WTC11 (cell line): ENCODE data around the gene SEMA7A. TPM values are rescaled to one million over a fixed set of nuclear protein-coding genes. Genes with fewer than 3 reads are reported as not detected.
A peak's percentile ranks its signal among the peaks of the same experiment; 100 is the strongest.

Experiments used
- ATAC-seq: fragments of 200-7000 bp; cut with Tn5 transposase; 2 replicates; pipeline ENCODE4 v1.10.0; 2021; ENCODE audit warnings: mild to moderate bottlenecking, moderate library complexity
- CTCF ChIA-PET: fragments of 300-600 bp; sonication (Branson Sonifier 250); formaldehyde crosslinking; loops from one replicate; lab custom pipeline; 2021; ENCODE audit warnings: antibody characterized with exemption; lab: Charles Lee
- POLR2A ChIA-PET: fragments of 350-600 bp; sonication (Branson Sonifier 250); formaldehyde crosslinking; loops from one replicate; lab custom pipeline; 2021; ENCODE audit warnings: antibody characterized with exemption; lab: Charles Lee
- DNase-seq: peaks from one replicate; pipeline ENCODE4 v3.0.0; 2021; ENCODE audit warnings: low spot score
- H3K27ac Mint-ChIP-seq: 2 replicates; pipeline ENCODE4 v1.8.0; 2021; ENCODE audit warnings: mixed read lengths
- H3K27me3 Mint-ChIP-seq: 2 replicates; pipeline ENCODE4 v1.8.0; 2021; ENCODE audit warnings: low read depth, mild to moderate bottlenecking, moderate library complexity, mixed read lengths
- H3K36me3 Mint-ChIP-seq: 2 replicates; pipeline ENCODE4 v1.8.0; 2021; ENCODE audit warnings: mixed read lengths
- H3K4me1 Mint-ChIP-seq: 2 replicates; pipeline ENCODE4 v1.8.0; 2022; ENCODE audit warnings: mixed read lengths
- H3K4me3 Mint-ChIP-seq: 2 replicates; pipeline ENCODE4 v1.8.0; 2021; ENCODE audit warnings: mild to moderate bottlenecking, moderate library complexity, mixed read lengths
- H3K9me3 Mint-ChIP-seq: 2 replicates; pipeline ENCODE4 v1.8.0; 2021; ENCODE audit warnings: mixed read lengths
- ATF1 ChIP-seq: sonication (generic); formaldehyde crosslinking; IDR thresholded peaks from 2 replicates; pipeline ENCODE4 v1.8.1; 2023; ENCODE audit warnings: mild to moderate bottlenecking, moderate library complexity, missing genetic modification reagents
- ELF4 ChIP-seq: sonication (generic); formaldehyde crosslinking; IDR thresholded peaks from 2 replicates; pipeline ENCODE4 v1.8.1; 2022; ENCODE audit warnings: low read depth, mild to moderate bottlenecking, moderate library complexity, missing genetic modification reagents
- ETV6 ChIP-seq: sonication (generic); formaldehyde crosslinking; IDR thresholded peaks from 2 replicates; pipeline ENCODE4 v1.8.1; 2022; ENCODE audit warnings: mild to moderate bottlenecking, missing genetic modification reagents
- NFE2L1 ChIP-seq: sonication (generic); formaldehyde crosslinking; IDR thresholded peaks from 2 replicates; pipeline ENCODE4 v1.8.1; 2023; ENCODE audit warnings: missing genetic modification reagents
- OVOL2 ChIP-seq: fragments of 250-450 bp; sonication (Bioruptor Pico); IDR thresholded peaks from 2 replicates; pipeline ENCODE4 v1.9.0; 2021; ENCODE audit warnings: mild to moderate bottlenecking, borderline replicate concordance
- STAT6 ChIP-seq: sonication (generic); formaldehyde crosslinking; conservative IDR thresholded peaks from 2 replicates; pipeline ENCODE4 v1.8.1; 2023; ENCODE audit warnings: mild to moderate bottlenecking, low read depth, missing genetic modification reagents, moderate library complexity
- ZNF396 ChIP-seq: fragments of 250-450 bp; sonication (Bioruptor Pico); IDR thresholded peaks from 2 replicates; pipeline ENCODE4 v1.8.0; 2021; ENCODE audit warnings: mild to moderate bottlenecking, moderate library complexity, borderline replicate concordance
- ZNF423 ChIP-seq: fragments of 250-450 bp; sonication (Bioruptor Pico); IDR thresholded peaks from 2 replicates; pipeline ENCODE4 v2.1.2; 2022; ENCODE audit warnings: mild to moderate bottlenecking, moderate library complexity
- total RNA-seq: library from RNA; stranded (reverse); gene quantifications from 3 replicates; pipeline ENCODE4 v1.2.3, GENCODE V29; 2021
- TF ChIP-seq, protein P1 (sequence below): sonication (generic); formaldehyde crosslinking; IDR thresholded peaks from 2 replicates; pipeline ENCODE4 v1.8.0; 2023; ENCODE audit warnings: missing genetic modification reagents, mild to moderate bottlenecking, borderline replicate concordance
- TF ChIP-seq, protein P2 (sequence below): fragments of 250-450 bp; sonication (Bioruptor Pico); IDR thresholded peaks from 2 replicates; pipeline ENCODE4 v1.9.0; 2021; ENCODE audit warnings: mild to moderate bottlenecking, borderline replicate concordance
- TF ChIP-seq, protein P3 (sequence below): sonication (generic); formaldehyde crosslinking; IDR thresholded peaks from 2 replicates; pipeline ENCODE4 v1.8.0; 2022; ENCODE audit warnings: missing genetic modification reagents
- TF ChIP-seq, protein P4 (sequence below): sonication (generic); formaldehyde crosslinking; IDR thresholded peaks from 2 replicates; pipeline ENCODE4 v1.8.1; 2023; ENCODE audit warnings: mild to moderate bottlenecking, missing genetic modification reagents
- TF ChIP-seq, protein P5 (sequence below): sonication (generic); formaldehyde crosslinking; IDR thresholded peaks from 2 replicates; pipeline ENCODE4 v1.8.0; 2022; ENCODE audit warnings: mild to moderate bottlenecking, missing genetic modification reagents

Gene SEMA7A
- total RNA-seq, 1 experiment from 2014 or later: 17.9 TPM

GRCh38 chr15:74423431-74424257, 10.1 kb downstream of the SEMA7A start:
- DNase-seq: no peak
- peak; percentile 11; the same call in 1 of the 2 replicates for ATAC-seq
- Mint-ChIP-seq H3K9me3 (no peaks in the 10 kb centered on the region), H3K4me3 (no peak overlapping the region), H3K36me3 (no peaks in the 10 kb centered on the region), H3K27ac (peak overlapping the region; percentile 47), H3K4me1 (peaks cover 41% of the 10 kb centered on the region), H3K27me3 (no peaks in the 10 kb centered on the region)
- ChIA-PET POLR2A (interaction anchor here (1.0 kb wide), 1 partner anchor 37 kb away, joined by 4 read pairs; the partner anchor contains the start of gene UBL7), CTCF (interaction anchor here (0.5 to 2.2 kb wide), 6 partner anchors 15 to 353 kb away, joined by 3 to 11 read pairs (median 4); no protein-coding TSS in a partner anchor)
- TF ChIP-seq ETV6 (CRISPR knock-in tag): no peak
- TF ChIP-seq, protein P1, sequence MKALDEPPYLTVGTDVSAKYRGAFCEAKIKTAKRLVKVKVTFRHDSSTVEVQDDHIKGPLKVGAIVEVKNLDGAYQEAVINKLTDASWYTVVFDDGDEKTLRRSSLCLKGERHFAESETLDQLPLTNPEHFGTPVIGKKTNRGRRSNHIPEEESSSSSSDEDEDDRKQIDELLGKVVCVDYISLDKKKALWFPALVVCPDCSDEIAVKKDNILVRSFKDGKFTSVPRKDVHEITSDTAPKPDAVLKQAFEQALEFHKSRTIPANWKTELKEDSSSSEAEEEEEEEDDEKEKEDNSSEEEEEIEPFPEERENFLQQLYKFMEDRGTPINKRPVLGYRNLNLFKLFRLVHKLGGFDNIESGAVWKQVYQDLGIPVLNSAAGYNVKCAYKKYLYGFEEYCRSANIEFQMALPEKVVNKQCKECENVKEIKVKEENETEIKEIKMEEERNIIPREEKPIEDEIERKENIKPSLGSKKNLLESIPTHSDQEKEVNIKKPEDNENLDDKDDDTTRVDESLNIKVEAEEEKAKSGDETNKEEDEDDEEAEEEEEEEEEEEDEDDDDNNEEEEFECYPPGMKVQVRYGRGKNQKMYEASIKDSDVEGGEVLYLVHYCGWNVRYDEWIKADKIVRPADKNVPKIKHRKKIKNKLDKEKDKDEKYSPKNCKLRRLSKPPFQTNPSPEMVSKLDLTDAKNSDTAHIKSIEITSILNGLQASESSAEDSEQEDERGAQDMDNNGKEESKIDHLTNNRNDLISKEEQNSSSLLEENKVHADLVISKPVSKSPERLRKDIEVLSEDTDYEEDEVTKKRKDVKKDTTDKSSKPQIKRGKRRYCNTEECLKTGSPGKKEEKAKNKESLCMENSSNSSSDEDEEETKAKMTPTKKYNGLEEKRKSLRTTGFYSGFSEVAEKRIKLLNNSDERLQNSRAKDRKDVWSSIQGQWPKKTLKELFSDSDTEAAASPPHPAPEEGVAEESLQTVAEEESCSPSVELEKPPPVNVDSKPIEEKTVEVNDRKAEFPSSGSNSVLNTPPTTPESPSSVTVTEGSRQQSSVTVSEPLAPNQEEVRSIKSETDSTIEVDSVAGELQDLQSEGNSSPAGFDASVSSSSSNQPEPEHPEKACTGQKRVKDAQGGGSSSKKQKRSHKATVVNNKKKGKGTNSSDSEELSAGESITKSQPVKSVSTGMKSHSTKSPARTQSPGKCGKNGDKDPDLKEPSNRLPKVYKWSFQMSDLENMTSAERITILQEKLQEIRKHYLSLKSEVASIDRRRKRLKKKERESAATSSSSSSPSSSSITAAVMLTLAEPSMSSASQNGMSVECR (CRISPR knock-in tag): no peak
- TF ChIP-seq, protein P2, sequence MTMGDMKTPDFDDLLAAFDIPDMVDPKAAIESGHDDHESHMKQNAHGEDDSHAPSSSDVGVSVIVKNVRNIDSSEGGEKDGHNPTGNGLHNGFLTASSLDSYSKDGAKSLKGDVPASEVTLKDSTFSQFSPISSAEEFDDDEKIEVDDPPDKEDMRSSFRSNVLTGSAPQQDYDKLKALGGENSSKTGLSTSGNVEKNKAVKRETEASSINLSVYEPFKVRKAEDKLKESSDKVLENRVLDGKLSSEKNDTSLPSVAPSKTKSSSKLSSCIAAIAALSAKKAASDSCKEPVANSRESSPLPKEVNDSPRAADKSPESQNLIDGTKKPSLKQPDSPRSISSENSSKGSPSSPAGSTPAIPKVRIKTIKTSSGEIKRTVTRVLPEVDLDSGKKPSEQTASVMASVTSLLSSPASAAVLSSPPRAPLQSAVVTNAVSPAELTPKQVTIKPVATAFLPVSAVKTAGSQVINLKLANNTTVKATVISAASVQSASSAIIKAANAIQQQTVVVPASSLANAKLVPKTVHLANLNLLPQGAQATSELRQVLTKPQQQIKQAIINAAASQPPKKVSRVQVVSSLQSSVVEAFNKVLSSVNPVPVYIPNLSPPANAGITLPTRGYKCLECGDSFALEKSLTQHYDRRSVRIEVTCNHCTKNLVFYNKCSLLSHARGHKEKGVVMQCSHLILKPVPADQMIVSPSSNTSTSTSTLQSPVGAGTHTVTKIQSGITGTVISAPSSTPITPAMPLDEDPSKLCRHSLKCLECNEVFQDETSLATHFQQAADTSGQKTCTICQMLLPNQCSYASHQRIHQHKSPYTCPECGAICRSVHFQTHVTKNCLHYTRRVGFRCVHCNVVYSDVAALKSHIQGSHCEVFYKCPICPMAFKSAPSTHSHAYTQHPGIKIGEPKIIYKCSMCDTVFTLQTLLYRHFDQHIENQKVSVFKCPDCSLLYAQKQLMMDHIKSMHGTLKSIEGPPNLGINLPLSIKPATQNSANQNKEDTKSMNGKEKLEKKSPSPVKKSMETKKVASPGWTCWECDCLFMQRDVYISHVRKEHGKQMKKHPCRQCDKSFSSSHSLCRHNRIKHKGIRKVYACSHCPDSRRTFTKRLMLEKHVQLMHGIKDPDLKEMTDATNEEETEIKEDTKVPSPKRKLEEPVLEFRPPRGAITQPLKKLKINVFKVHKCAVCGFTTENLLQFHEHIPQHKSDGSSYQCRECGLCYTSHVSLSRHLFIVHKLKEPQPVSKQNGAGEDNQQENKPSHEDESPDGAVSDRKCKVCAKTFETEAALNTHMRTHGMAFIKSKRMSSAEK (CRISPR knock-in tag): no peak
- TF ChIP-seq, protein P3, sequence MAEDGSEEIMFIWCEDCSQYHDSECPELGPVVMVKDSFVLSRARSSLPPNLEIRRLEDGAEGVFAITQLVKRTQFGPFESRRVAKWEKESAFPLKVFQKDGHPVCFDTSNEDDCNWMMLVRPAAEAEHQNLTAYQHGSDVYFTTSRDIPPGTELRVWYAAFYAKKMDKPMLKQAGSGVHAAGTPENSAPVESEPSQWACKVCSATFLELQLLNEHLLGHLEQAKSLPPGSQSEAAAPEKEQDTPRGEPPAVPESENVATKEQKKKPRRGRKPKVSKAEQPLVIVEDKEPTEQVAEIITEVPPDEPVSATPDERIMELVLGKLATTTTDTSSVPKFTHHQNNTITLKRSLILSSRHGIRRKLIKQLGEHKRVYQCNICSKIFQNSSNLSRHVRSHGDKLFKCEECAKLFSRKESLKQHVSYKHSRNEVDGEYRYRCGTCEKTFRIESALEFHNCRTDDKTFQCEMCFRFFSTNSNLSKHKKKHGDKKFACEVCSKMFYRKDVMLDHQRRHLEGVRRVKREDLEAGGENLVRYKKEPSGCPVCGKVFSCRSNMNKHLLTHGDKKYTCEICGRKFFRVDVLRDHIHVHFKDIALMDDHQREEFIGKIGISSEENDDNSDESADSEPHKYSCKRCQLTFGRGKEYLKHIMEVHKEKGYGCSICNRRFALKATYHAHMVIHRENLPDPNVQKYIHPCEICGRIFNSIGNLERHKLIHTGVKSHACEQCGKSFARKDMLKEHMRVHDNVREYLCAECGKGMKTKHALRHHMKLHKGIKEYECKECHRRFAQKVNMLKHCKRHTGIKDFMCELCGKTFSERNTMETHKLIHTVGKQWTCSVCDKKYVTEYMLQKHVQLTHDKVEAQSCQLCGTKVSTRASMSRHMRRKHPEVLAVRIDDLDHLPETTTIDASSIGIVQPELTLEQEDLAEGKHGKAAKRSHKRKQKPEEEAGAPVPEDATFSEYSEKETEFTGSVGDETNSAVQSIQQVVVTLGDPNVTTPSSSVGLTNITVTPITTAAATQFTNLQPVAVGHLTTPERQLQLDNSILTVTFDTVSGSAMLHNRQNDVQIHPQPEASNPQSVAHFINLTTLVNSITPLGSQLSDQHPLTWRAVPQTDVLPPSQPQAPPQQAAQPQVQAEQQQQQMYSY (CRISPR knock-in tag): no peak
- TF ChIP-seq, protein P4, sequence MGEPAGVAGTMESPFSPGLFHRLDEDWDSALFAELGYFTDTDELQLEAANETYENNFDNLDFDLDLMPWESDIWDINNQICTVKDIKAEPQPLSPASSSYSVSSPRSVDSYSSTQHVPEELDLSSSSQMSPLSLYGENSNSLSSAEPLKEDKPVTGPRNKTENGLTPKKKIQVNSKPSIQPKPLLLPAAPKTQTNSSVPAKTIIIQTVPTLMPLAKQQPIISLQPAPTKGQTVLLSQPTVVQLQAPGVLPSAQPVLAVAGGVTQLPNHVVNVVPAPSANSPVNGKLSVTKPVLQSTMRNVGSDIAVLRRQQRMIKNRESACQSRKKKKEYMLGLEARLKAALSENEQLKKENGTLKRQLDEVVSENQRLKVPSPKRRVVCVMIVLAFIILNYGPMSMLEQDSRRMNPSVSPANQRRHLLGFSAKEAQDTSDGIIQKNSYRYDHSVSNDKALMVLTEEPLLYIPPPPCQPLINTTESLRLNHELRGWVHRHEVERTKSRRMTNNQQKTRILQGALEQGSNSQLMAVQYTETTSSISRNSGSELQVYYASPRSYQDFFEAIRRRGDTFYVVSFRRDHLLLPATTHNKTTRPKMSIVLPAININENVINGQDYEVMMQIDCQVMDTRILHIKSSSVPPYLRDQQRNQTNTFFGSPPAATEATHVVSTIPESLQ (CRISPR knock-in tag): no peak
- no peak for TF ChIP-seq STAT6 (CRISPR knock-in tag)
- TF ChIP-seq NFE2L1 (CRISPR knock-in tag): no peak
- TF ChIP-seq ZNF396 (CRISPR knock-in tag): no peak
- TF ChIP-seq ZNF423 (CRISPR knock-in tag): no peak
- no peak for TF ChIP-seq OVOL2 (CRISPR knock-in tag)
- TF ChIP-seq ELF4: no peak
- TF ChIP-seq, protein P5, sequence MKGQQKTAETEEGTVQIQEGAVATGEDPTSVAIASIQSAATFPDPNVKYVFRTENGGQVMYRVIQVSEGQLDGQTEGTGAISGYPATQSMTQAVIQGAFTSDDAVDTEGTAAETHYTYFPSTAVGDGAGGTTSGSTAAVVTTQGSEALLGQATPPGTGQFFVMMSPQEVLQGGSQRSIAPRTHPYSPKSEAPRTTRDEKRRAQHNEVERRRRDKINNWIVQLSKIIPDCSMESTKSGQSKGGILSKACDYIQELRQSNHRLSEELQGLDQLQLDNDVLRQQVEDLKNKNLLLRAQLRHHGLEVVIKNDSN (CRISPR knock-in tag): no peak
- TF ChIP-seq ATF1 (CRISPR knock-in tag): no peak
